ENCODE measurements around the gene ADAM15. TPM values are rescaled to one million over a fixed set of nuclear protein-coding genes. Genes with fewer than 3 reads are reported as not detected.

ADAM15 gene
- total RNA-seq, 6 experiments from 2014 or later = 16.2 to 33.9 (median 26.4) TPM

DNA sequence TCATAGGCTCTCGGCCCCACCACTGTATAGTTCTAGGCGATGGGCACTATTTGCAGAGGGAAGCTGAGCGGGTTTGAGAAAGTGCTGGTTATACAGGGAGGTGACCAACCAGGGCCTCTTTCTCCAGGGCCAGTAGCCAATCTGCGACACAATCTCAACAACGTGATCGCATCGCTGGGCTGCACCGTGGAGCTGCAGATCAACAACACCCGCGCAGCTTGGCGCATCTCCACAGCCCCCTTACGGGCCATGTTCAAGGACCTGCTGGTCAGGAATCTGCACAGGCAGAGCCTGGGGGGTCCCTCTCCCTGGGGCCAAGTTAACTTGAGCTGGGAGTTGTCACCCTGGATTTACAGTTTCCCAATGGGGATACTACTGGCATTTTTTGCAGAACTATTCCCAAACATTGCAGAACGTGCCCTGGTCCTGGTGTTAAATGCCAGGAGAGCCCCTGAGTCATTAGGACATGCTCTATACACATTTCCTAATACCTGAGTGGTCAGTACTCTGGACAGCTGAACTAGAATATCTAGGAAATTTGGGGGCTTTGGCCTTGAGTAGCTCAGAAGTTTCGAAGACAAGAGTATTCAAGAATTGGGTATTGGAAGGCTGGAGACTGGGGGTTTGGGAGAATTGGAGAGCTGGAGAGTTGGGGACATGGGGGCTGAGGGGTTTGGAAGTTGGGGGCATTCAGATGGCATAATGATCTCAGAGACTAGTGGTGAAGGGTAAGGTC, 10.6 kb upstream of the ADAM15 start:
- H3K27me3 ChIP-seq = no peaks in the 10 kb centered on the region
- WGBS (ENCODE audit: insufficient coverage, low coverage, low lambda C conversion rate, missing lambda C conversion rate) = 97% methylated on average over 8 of the region's 14 CpGs
- ATAC-seq (no peak), DNase-seq (no peak)
- intact Hi-C loops (cut with DNase I) = no loop called here
- H3K9me3 ChIP-seq = no peaks in the 10 kb centered on the region
- H3K36me3 ChIP-seq = no peaks in the 10 kb centered on the region
- no peak overlapping the region for H3K27ac ChIP-seq
- no peak overlapping the region for H3K4me3 ChIP-seq
- H3K4me1 ChIP-seq = peaks cover 0 to 32% (median 10%) of the 10 kb centered on the region in 4 donors
- no peak for TF ChIP-seq POLR2A (IDR thresholded peaks at IDR 0.05)
- TF ChIP-seq, protein P1, sequence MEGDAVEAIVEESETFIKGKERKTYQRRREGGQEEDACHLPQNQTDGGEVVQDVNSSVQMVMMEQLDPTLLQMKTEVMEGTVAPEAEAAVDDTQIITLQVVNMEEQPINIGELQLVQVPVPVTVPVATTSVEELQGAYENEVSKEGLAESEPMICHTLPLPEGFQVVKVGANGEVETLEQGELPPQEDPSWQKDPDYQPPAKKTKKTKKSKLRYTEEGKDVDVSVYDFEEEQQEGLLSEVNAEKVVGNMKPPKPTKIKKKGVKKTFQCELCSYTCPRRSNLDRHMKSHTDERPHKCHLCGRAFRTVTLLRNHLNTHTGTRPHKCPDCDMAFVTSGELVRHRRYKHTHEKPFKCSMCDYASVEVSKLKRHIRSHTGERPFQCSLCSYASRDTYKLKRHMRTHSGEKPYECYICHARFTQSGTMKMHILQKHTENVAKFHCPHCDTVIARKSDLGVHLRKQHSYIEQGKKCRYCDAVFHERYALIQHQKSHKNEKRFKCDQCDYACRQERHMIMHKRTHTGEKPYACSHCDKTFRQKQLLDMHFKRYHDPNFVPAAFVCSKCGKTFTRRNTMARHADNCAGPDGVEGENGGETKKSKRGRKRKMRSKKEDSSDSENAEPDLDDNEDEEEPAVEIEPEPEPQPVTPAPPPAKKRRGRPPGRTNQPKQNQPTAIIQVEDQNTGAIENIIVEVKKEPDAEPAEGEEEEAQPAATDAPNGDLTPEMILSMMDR (IDR thresholded peaks at IDR 0.05) = no peak

GRCh38 chr1:155042789-155043188, 8.3 kb upstream of the ADAM15 start:
- Histone ChIP-seq H3K27ac (no peak overlapping the region), H3K4me3 (no peak overlapping the region), H3K27me3 (no peaks in the 10 kb centered on the region), H3K9me3 (no peaks in the 10 kb centered on the region), H3K36me3 (no peaks in the 10 kb centered on the region), H3K4me1 (peaks cover 0 to 32% (median 10%) of the 10 kb centered on the region in 4 donors)
- TF ChIP-seq, protein P1 (IDR thresholded peaks at IDR 0.05) = no peak
- no peak for TF ChIP-seq POLR2A (IDR thresholded peaks at IDR 0.05)
- DNase-seq (no peak), ATAC-seq (no peak)
- WGBS (ENCODE audit: insufficient coverage, low coverage, low lambda C conversion rate, missing lambda C conversion rate) = 51% methylated on average over 4 of the region's 5 CpGs
- intact Hi-C loops (cut with DNase I) = no loop called here

- Histone ChIP-seq H3K9me3 (no peaks in the 10 kb centered on the region), H3K27ac (peak overlapping the region in 2 of 3 donors; percentile 43 to 65), H3K36me3 (no peaks in the 10 kb centered on the region), H3K4me3 (no peak overlapping the region), H3K4me1 (peaks cover 0 to 35% (median 11%) of the 10 kb centered on the region in 4 donors), H3K27me3 (no peaks in the 10 kb centered on the region)
- TF ChIP-seq POLR2A (IDR thresholded peaks at IDR 0.05) = no peak
- TF ChIP-seq, protein P1 (IDR thresholded peaks at IDR 0.05) = no peak
- no CpG with 5 or more reads among the region's 12 CpGs for WGBS (ENCODE audit: insufficient coverage, low coverage, low lambda C conversion rate, missing lambda C conversion rate)
- intact Hi-C loops (cut with DNase I) = no loop called here
- ATAC-seq (peak; percentile 15 to 59 (median 40)), DNase-seq (peak in 2 of 3 donors; percentile 64 to 67)
Observed at GRCh38 chr1:155043301-155043702, 7.8 kb upstream of the ADAM15 start.

DNA sequence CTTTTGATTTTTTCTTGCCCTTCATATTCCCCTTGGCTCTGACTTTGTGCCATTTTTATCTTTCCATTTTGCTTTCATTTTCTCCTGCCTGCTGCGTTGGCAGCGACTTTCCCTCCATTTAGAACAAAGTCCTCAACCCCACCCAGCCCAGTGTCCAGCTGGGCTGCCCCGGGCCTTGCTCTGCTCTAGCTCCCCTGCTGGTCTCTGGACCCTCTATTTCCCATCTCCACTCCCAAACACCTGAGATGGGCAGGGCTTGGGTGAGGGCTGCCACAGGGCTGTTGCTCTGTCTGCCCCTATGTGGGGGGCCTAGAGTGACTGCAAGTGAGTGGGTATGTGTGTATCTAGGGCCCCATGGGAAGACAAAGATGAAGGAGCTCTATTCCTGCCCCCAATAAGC, 7.3 kb upstream of the ADAM15 start:
- TF ChIP-seq POLR2A (IDR thresholded peaks at IDR 0.05) = no peak
- TF ChIP-seq, protein P1 (IDR thresholded peaks at IDR 0.05) = no peak
- peaks cover 0 to 35% (median 11%) of the 10 kb centered on the region in 4 donors for H3K4me1 ChIP-seq
- H3K27ac ChIP-seq = peak overlapping the region in 2 of 3 donors; percentile 43 to 65
- intact Hi-C loops (cut with DNase I) = no loop called here
- H3K9me3 ChIP-seq = no peaks in the 10 kb centered on the region
- no peak overlapping the region for H3K4me3 ChIP-seq
- DNase-seq (no peak), ATAC-seq (peak; percentile 20 to 62 (median 46))
- no peaks in the 10 kb centered on the region for H3K27me3 ChIP-seq
- H3K36me3 ChIP-seq = no peaks in the 10 kb centered on the region
- WGBS (ENCODE audit: insufficient coverage, low coverage, low lambda C conversion rate, missing lambda C conversion rate) = 14% methylated on average over 3 of the region's 3 CpGs

All from right lobe of liver (tissue), 6 donors.